ENCODE measurements around the gene CMTM7.

GRCh38 chr3:32492684-32493436 is 101.2 kb downstream of the CMTM7 start:
- no peak for TF ChIP-seq POLR2A (IDR thresholded peaks at IDR 0.05; ENCODE audit: low read depth, low read length)
- no peak for TF ChIP-seq POLR2AphosphoS5 (IDR thresholded peaks at IDR 0.05; ENCODE audit: low read depth, low read length)
- TF ChIP-seq TAF1 (IDR thresholded peaks at IDR 0.05; ENCODE audit: borderline replicate concordance, low read depth, low read length) = no peak

Measured in GM12892 (cell line).